ENCODE results near the gene BANK1. TPM values are rescaled to one million over a fixed set of nuclear protein-coding genes. Genes with fewer than 3 reads are reported as not detected.

Gene BANK1
- total and polyA plus RNA-seq, 10 of the 15 experiments (the other 5 are each of a cell fraction or from before 2014, with no cell fraction given), result 0.13 to 2.1 (median 0.42) TPM

DNA sequence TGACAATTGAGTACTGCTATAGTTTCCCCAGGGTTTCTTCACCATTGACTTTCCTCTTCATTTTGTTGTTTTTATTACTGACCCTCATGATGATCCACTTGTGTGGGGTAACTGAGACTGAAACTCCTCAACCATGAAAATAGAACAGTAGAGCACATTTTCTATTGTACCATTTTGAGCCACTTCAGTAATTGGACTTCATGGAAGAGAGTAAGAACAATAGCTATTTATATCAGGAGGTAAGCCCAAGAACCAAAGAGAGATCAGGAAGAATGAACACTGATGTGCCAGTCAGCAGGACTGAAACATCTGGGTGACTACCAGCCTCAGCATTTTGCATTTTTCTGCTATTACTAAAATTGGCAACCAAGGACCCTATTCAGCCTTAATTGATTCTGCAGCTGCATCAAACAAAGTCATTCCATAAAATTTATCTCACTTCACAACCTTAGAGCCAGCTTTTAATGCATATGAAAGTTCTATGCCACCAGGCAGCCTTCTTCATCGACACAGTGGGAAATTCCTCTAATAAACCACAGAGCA, 151.4 kb downstream of the BANK1 start:
- in situ Hi-C loops (cut with MboI) (no loop called here), intact Hi-C loops (cut with micrococcal nuclease; ENCODE audit: unreplicated experiment) (no loop called here)
- Histone ChIP-seq H3K9ac (ENCODE audit: control insufficient read depth, insufficient read depth, low read length) (no peak overlapping the region), H3K4me2 (ENCODE audit: control insufficient read depth, insufficient read depth) (no peak overlapping the region), H2AFZ (ENCODE audit: control insufficient read depth, low read depth, low read length) (no peak overlapping the region), H4K20me1 (ENCODE audit: control insufficient read depth, insufficient read depth) (no peaks in the 10 kb centered on the region), H3K9me3 (replicated peaks; ENCODE audit: control insufficient read depth, insufficient read depth, low read length) (no peaks in the 10 kb centered on the region), H3K79me2 (ENCODE audit: control insufficient read depth, insufficient read depth, low read length) (no peaks in the 10 kb centered on the region), H3K36me3 (ENCODE audit: control insufficient read depth in 2 of 2, insufficient read depth in 2 of 2, low read length in 1 of 2) (no peaks in the 10 kb centered on the region), H3K4me3 (no peak overlapping the region), H3K27me3 (replicated peaks in 1 of 2; ENCODE audit: control insufficient read depth in 2 of 2, insufficient read depth in 2 of 2, low read length in 1 of 2) (no peaks in the 10 kb centered on the region), H3K4me1 (ENCODE audit: control insufficient read depth, insufficient read depth, low read length) (no peaks in the 10 kb centered on the region), H3K27ac (ENCODE audit: control insufficient read depth, insufficient read depth) (no peak overlapping the region)
- DNase-seq (ENCODE audit: low read depth, low spot score) (no peak), ATAC-seq (no peak), FAIRE-seq (no peak)
- ChIA-PET POLR2A (no interaction called here), SMC1A (ENCODE audit: uncharacterized antibody, unreplicated experiment) (no interaction called here), CTCF (no interaction called here), RAD21 (ENCODE audit: unreplicated experiment) (no interaction called here)
- no TSS peak for BruUV-seq (replicated peaks)
- 11% methylated on average over 1 of the region's 1 CpG for WGBS (ENCODE audit: insufficient coverage, insufficient replicate concordance, low lambda C conversion rate, missing lambda C conversion rate)
- TF ChIP-seq ASH2L (IDR thresholded peaks at IDR 0.05; ENCODE audit: borderline replicate concordance, low read depth), result no peak
- TF ChIP-seq, protein P1, sequence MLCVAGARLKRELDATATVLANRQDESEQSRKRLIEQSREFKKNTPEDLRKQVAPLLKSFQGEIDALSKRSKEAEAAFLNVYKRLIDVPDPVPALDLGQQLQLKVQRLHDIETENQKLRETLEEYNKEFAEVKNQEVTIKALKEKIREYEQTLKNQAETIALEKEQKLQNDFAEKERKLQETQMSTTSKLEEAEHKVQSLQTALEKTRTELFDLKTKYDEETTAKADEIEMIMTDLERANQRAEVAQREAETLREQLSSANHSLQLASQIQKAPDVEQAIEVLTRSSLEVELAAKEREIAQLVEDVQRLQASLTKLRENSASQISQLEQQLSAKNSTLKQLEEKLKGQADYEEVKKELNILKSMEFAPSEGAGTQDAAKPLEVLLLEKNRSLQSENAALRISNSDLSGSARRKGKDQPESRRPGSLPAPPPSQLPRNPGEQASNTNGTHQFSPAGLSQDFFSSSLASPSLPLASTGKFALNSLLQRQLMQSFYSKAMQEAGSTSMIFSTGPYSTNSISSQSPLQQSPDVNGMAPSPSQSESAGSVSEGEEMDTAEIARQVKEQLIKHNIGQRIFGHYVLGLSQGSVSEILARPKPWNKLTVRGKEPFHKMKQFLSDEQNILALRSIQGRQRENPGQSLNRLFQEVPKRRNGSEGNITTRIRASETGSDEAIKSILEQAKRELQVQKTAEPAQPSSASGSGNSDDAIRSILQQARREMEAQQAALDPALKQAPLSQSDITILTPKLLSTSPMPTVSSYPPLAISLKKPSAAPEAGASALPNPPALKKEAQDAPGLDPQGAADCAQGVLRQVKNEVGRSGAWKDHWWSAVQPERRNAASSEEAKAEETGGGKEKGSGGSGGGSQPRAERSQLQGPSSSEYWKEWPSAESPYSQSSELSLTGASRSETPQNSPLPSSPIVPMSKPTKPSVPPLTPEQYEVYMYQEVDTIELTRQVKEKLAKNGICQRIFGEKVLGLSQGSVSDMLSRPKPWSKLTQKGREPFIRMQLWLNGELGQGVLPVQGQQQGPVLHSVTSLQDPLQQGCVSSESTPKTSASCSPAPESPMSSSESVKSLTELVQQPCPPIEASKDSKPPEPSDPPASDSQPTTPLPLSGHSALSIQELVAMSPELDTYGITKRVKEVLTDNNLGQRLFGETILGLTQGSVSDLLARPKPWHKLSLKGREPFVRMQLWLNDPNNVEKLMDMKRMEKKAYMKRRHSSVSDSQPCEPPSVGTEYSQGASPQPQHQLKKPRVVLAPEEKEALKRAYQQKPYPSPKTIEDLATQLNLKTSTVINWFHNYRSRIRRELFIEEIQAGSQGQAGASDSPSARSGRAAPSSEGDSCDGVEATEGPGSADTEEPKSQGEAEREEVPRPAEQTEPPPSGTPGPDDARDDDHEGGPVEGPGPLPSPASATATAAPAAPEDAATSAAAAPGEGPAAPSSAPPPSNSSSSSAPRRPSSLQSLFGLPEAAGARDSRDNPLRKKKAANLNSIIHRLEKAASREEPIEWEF (IDR thresholded peaks at IDR 0.05; ENCODE audit: insufficient replicate concordance, low read depth, low read length), result no peak
- TF ChIP-seq MYC (IDR thresholded peaks at IDR 0.05; ENCODE audit: insufficient read depth, insufficient read length, insufficient replicate concordance, low read length, severe bottlenecking), result no peak
- no peak for TF ChIP-seq FOXK2 (IDR thresholded peaks at IDR 0.05)
- TF ChIP-seq, protein P2, sequence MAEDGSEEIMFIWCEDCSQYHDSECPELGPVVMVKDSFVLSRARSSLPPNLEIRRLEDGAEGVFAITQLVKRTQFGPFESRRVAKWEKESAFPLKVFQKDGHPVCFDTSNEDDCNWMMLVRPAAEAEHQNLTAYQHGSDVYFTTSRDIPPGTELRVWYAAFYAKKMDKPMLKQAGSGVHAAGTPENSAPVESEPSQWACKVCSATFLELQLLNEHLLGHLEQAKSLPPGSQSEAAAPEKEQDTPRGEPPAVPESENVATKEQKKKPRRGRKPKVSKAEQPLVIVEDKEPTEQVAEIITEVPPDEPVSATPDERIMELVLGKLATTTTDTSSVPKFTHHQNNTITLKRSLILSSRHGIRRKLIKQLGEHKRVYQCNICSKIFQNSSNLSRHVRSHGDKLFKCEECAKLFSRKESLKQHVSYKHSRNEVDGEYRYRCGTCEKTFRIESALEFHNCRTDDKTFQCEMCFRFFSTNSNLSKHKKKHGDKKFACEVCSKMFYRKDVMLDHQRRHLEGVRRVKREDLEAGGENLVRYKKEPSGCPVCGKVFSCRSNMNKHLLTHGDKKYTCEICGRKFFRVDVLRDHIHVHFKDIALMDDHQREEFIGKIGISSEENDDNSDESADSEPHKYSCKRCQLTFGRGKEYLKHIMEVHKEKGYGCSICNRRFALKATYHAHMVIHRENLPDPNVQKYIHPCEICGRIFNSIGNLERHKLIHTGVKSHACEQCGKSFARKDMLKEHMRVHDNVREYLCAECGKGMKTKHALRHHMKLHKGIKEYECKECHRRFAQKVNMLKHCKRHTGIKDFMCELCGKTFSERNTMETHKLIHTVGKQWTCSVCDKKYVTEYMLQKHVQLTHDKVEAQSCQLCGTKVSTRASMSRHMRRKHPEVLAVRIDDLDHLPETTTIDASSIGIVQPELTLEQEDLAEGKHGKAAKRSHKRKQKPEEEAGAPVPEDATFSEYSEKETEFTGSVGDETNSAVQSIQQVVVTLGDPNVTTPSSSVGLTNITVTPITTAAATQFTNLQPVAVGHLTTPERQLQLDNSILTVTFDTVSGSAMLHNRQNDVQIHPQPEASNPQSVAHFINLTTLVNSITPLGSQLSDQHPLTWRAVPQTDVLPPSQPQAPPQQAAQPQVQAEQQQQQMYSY (CRISPR knock-in tag; IDR thresholded peaks at IDR 0.05), result no peak
- no peak for TF ChIP-seq SREBF2 (IDR thresholded peaks at IDR 0.05; ENCODE audit: low read length)
- no peak for TF ChIP-seq NR2C1 (IDR thresholded peaks at IDR 0.05)
- TF ChIP-seq POU2F2 (IDR thresholded peaks at IDR 0.05; ENCODE audit: borderline replicate concordance, low read depth, low read length), result no peak
- TF ChIP-seq KDM1A (IDR thresholded peaks at IDR 0.05; ENCODE audit: borderline replicate concordance), result no peak
- no peak for TF ChIP-seq LARP7 (IDR thresholded peaks at IDR 0.05)
- TF ChIP-seq TBL1XR1 (IDR thresholded peaks at IDR 0.05; ENCODE audit: low read depth, low read length), result no peak
- TF ChIP-seq, protein P3, sequence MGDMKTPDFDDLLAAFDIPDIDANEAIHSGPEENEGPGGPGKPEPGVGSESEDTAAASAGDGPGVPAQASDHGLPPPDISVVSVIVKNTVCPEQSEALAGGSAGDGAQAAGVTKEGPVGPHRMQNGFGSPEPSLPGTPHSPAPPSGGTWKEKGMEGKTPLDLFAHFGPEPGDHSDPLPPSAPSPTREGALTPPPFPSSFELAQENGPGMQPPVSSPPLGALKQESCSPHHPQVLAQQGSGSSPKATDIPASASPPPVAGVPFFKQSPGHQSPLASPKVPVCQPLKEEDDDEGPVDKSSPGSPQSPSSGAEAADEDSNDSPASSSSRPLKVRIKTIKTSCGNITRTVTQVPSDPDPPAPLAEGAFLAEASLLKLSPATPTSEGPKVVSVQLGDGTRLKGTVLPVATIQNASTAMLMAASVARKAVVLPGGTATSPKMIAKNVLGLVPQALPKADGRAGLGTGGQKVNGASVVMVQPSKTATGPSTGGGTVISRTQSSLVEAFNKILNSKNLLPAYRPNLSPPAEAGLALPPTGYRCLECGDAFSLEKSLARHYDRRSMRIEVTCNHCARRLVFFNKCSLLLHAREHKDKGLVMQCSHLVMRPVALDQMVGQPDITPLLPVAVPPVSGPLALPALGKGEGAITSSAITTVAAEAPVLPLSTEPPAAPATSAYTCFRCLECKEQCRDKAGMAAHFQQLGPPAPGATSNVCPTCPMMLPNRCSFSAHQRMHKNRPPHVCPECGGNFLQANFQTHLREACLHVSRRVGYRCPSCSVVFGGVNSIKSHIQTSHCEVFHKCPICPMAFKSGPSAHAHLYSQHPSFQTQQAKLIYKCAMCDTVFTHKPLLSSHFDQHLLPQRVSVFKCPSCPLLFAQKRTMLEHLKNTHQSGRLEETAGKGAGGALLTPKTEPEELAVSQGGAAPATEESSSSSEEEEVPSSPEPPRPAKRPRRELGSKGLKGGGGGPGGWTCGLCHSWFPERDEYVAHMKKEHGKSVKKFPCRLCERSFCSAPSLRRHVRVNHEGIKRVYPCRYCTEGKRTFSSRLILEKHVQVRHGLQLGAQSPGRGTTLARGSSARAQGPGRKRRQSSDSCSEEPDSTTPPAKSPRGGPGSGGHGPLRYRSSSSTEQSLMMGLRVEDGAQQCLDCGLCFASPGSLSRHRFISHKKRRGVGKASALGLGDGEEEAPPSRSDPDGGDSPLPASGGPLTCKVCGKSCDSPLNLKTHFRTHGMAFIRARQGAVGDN (IDR thresholded peaks at IDR 0.05), result no peak

Data from GM12878 (cell line).